ENCODE results near the gene PVR. TPM values are rescaled to one million over a fixed set of nuclear protein-coding genes. Genes with fewer than 3 reads are reported as not detected.

The PVR gene
- total and polyA plus RNA-seq, 10 of the 15 experiments (the other 5 are each of a cell fraction or from before 2014, with no cell fraction given), result 0.07 to 4.0 (median 1.9) TPM

GRCh38 chr19:44626048-44626624 lies 17.6 kb upstream of the PVR start (continued):
- TF ChIP-seq, protein P1, sequence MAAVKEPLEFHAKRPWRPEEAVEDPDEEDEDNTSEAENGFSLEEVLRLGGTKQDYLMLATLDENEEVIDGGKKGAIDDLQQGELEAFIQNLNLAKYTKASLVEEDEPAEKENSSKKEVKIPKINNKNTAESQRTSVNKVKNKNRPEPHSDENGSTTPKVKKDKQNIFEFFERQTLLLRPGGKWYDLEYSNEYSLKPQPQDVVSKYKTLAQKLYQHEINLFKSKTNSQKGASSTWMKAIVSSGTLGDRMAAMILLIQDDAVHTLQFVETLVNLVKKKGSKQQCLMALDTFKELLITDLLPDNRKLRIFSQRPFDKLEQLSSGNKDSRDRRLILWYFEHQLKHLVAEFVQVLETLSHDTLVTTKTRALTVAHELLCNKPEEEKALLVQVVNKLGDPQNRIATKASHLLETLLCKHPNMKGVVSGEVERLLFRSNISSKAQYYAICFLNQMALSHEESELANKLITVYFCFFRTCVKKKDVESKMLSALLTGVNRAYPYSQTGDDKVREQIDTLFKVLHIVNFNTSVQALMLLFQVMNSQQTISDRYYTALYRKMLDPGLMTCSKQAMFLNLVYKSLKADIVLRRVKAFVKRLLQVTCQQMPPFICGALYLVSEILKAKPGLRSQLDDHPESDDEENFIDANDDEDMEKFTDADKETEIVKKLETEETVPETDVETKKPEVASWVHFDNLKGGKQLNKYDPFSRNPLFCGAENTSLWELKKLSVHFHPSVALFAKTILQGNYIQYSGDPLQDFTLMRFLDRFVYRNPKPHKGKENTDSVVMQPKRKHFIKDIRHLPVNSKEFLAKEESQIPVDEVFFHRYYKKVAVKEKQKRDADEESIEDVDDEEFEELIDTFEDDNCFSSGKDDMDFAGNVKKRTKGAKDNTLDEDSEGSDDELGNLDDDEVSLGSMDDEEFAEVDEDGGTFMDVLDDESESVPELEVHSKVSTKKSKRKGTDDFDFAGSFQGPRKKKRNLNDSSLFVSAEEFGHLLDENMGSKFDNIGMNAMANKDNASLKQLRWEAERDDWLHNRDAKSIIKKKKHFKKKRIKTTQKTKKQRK (IDR thresholded peaks at IDR 0.05; ENCODE audit: low read depth, low read length), result no peak
- TF ChIP-seq ESRRA (IDR thresholded peaks at IDR 0.05; ENCODE audit: low read length) (no peak), TBL1XR1 (IDR thresholded peaks at IDR 0.05; ENCODE audit: low read depth, low read length) (no peak), MXI1 (IDR thresholded peaks at IDR 0.05; ENCODE audit: low read depth, low read length) (no peak), MTA3 (IDR thresholded peaks at IDR 0.05; ENCODE audit: borderline replicate concordance, low read length) (no peak)

- in situ Hi-C loops (cut with MboI) (no loop called here), intact Hi-C loops (cut with micrococcal nuclease; ENCODE audit: unreplicated experiment) (no loop called here)
- H3K27ac ChIP-seq (ENCODE audit: control insufficient read depth, insufficient read depth), result no peak overlapping the region
- no TSS peak for BruUV-seq (replicated peaks)
- DNase-seq (ENCODE audit: low read depth, low spot score), result no peak
- no peak overlapping the region for H2AFZ ChIP-seq (ENCODE audit: control insufficient read depth, low read depth, low read length)
- ChIA-PET POLR2A (no interaction called here), CTCF (no interaction called here), RAD21 (ENCODE audit: unreplicated experiment) (no interaction called here), SMC1A (ENCODE audit: uncharacterized antibody, unreplicated experiment) (interaction anchor here (1.0 kb wide), 1 partner anchor 19 kb away, joined by 3 read pairs; no protein-coding TSS in a partner anchor)
- H3K79me2 ChIP-seq (ENCODE audit: control insufficient read depth, insufficient read depth, low read length), result no peaks in the 10 kb centered on the region
- 51% methylated on average over 4 of the region's 4 CpGs for WGBS (ENCODE audit: insufficient coverage, insufficient replicate concordance, low lambda C conversion rate, missing lambda C conversion rate)
- no peaks in the 10 kb centered on the region for H3K36me3 ChIP-seq (ENCODE audit: control insufficient read depth in 2 of 2, insufficient read depth in 2 of 2, low read length in 1 of 2)
- no peaks in the 10 kb centered on the region for H3K4me1 ChIP-seq (ENCODE audit: control insufficient read depth, insufficient read depth, low read length)
- H3K9me3 ChIP-seq (replicated peaks; ENCODE audit: control insufficient read depth, insufficient read depth, low read length), result no peaks in the 10 kb centered on the region; the same call in 2 of the 3 replicates
- no peak overlapping the region for H3K4me2 ChIP-seq (ENCODE audit: control insufficient read depth, insufficient read depth)
- no peak overlapping the region for H3K9ac ChIP-seq (ENCODE audit: control insufficient read depth, insufficient read depth, low read length)
- no peak overlapping the region for H3K4me3 ChIP-seq
- FAIRE-seq, result no peak
- no peaks in the 10 kb centered on the region for H3K27me3 ChIP-seq (replicated peaks in 1 of 2; ENCODE audit: control insufficient read depth in 2 of 2, insufficient read depth in 2 of 2, low read length in 1 of 2)
- no peak for ATAC-seq
- no peaks in the 10 kb centered on the region for H4K20me1 ChIP-seq (ENCODE audit: control insufficient read depth, insufficient read depth)
- TF ChIP-seq SUPT20H (IDR thresholded peaks at IDR 0.05; ENCODE audit: borderline replicate concordance, control insufficient read depth, low read depth, low read length) (no peak), ZSCAN29 (IDR thresholded peaks at IDR 0.05) (no peak), PRDM15 (CRISPR knock-in tag; IDR thresholded peaks at IDR 0.05) (no peak), NR2C1 (IDR thresholded peaks at IDR 0.05) (no peak), ZNF687 (IDR thresholded peaks at IDR 0.05) (no peak), ZNF384 (IDR thresholded peaks at IDR 0.05; ENCODE audit: borderline replicate concordance, low read depth, low read length) (no peak), SREBF2 (IDR thresholded peaks at IDR 0.05; ENCODE audit: low read length) (no peak)
These were observed 16.1 kb upstream of the PVR start for GRCh38 chr19:44627631-44628030.
